WTC11 (cell line): ENCODE results near the gene XIRP1.

Source experiments
- ATF1 ChIP-seq: sonication (generic); formaldehyde crosslinking; IDR thresholded peaks from 2 replicates; pipeline ENCODE4 v1.8.1; 2023; ENCODE audit warnings: mild to moderate bottlenecking, moderate library complexity, missing genetic modification reagents
- CTCF ChIP-seq: fragments of 200-600 bp; IDR thresholded peaks from 2 replicates; pipeline ENCODE4 v1.8.0; 2022; ENCODE audit warnings: antibody characterized with exemption
- ETV6 ChIP-seq: sonication (generic); formaldehyde crosslinking; IDR thresholded peaks from 2 replicates; pipeline ENCODE4 v1.8.1; 2022; ENCODE audit warnings: mild to moderate bottlenecking, missing genetic modification reagents
- FOXP4 ChIP-seq: sonication (generic); formaldehyde crosslinking; IDR thresholded peaks from 2 replicates; pipeline ENCODE4 v1.8.0; 2022; ENCODE audit warnings: mild to moderate bottlenecking, missing genetic modification reagents
- MXD4 ChIP-seq: fragments of 250-450 bp; sonication (Bioruptor Pico); IDR thresholded peaks from 2 replicates; pipeline ENCODE4 v1.8.0; 2021; ENCODE audit warnings: mild to moderate bottlenecking, moderate library complexity, borderline replicate concordance
- TCF7 ChIP-seq: sonication (generic); formaldehyde crosslinking; IDR thresholded peaks from 2 replicates; pipeline ENCODE4 v1.8.0; 2022; ENCODE audit warnings: mild to moderate bottlenecking, low read depth, missing genetic modification reagents, moderate library complexity
- ZMAT4 ChIP-seq: fragments of 250-450 bp; sonication (Bioruptor Pico); IDR thresholded peaks from 2 replicates; pipeline ENCODE4 v1.9.0; 2021; ENCODE audit warnings: mild to moderate bottlenecking
- ZNF232 ChIP-seq: sonication (generic); formaldehyde crosslinking; IDR thresholded peaks from 2 replicates; pipeline ENCODE4 v1.8.0; 2022; ENCODE audit warnings: mild to moderate bottlenecking, missing genetic modification reagents
- ZNF317 ChIP-seq: sonication (generic); formaldehyde crosslinking; IDR thresholded peaks from 2 replicates; pipeline ENCODE4 v1.8.1; 2023; ENCODE audit warnings: low read depth, mild to moderate bottlenecking, moderate library complexity, missing genetic modification reagents, borderline replicate concordance
- TF ChIP-seq, protein P1 (sequence below): sonication (generic); formaldehyde crosslinking; IDR thresholded peaks from 2 replicates; pipeline ENCODE4 v1.8.0; 2022; ENCODE audit warnings: mild to moderate bottlenecking, missing genetic modification reagents
- TF ChIP-seq, protein P2 (sequence below): sonication (generic); formaldehyde crosslinking; conservative IDR thresholded peaks from 2 replicates; pipeline ENCODE4 v1.8.1; 2022; ENCODE audit warnings: mild to moderate bottlenecking, missing genetic modification reagents
- TF ChIP-seq, protein P3 (sequence below): sonication (generic); formaldehyde crosslinking; IDR thresholded peaks from 2 replicates; pipeline ENCODE4 v1.8.1; 2022; ENCODE audit warnings: low read depth, missing genetic modification reagents, borderline replicate concordance

DNA sequence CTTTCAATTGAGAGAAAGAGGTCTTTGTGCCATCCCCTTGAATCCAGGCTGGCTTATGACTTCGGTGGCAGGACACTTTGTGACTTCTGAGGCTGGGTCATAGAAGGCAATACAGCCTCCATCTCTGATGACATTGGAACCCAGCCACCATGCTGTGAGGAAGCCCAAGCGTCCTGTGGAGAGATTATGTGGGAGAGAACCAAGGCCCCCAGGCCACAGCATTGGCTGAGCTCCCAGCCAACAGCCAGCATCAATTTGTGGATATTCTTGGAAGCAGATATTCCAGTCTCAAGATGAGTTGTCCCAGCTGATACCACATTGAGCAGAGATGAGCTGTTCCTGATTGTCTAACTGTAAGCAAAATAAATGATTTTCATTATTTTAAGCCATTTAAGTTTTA is 12.7 kb upstream of the XIRP1 start:
- TF ChIP-seq CTCF = no peak
- no peak for TF ChIP-seq MXD4 (CRISPR knock-in tag)
- TF ChIP-seq, protein P1, sequence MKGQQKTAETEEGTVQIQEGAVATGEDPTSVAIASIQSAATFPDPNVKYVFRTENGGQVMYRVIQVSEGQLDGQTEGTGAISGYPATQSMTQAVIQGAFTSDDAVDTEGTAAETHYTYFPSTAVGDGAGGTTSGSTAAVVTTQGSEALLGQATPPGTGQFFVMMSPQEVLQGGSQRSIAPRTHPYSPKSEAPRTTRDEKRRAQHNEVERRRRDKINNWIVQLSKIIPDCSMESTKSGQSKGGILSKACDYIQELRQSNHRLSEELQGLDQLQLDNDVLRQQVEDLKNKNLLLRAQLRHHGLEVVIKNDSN = no peak
- TF ChIP-seq ZNF317 (CRISPR knock-in tag) = no peak
- TF ChIP-seq, protein P2, sequence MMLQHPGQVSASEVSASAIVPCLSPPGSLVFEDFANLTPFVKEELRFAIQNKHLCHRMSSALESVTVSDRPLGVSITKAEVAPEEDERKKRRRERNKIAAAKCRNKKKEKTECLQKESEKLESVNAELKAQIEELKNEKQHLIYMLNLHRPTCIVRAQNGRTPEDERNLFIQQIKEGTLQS (CRISPR knock-in tag) = no peak
- TF ChIP-seq ZMAT4 (CRISPR knock-in tag) = no peak
- no peak for TF ChIP-seq ETV6
- no peak for TF ChIP-seq TCF7 (CRISPR knock-in tag)
- no peak for TF ChIP-seq ZNF232 (CRISPR knock-in tag)
- TF ChIP-seq, protein P3, sequence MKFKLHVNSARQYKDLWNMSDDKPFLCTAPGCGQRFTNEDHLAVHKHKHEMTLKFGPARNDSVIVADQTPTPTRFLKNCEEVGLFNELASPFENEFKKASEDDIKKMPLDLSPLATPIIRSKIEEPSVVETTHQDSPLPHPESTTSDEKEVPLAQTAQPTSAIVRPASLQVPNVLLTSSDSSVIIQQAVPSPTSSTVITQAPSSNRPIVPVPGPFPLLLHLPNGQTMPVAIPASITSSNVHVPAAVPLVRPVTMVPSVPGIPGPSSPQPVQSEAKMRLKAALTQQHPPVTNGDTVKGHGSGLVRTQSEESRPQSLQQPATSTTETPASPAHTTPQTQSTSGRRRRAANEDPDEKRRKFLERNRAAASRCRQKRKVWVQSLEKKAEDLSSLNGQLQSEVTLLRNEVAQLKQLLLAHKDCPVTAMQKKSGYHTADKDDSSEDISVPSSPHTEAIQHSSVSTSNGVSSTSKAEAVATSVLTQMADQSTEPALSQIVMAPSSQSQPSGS = no peak
- no peak for TF ChIP-seq ATF1
- TF ChIP-seq FOXP4 = no peak
